Testis (tissue), 3 donors: ENCODE measurements around the gene TDRD12. TPM values are rescaled to one million over a fixed set of nuclear protein-coding genes. Genes with fewer than 3 reads are reported as not detected.
"Not testable (repeated sequence)": the region's sequence is repeated elsewhere in the genome, so short reads cannot be mapped to it uniquely, and the experiment has no call there.

Source experiments
- DNase-seq: peaks from one replicate; pipeline ENCODE4 v3.0.0-alpha.2; 2019
- H3K27ac ChIP-seq, 2 donors: fragments of 200-600 bp; sonication (generic); one replicate each; pipeline ENCODE4 v1.5.1; 2019
- H3K27me3 ChIP-seq: fragments of 200-600 bp; sonication (generic); one replicate; pipeline ENCODE4 v1.5.1; 2019
- H3K36me3 ChIP-seq: fragments of 200-600 bp; sonication (generic); one replicate; pipeline ENCODE4 v1.5.1; 2017; ENCODE audit warnings: low read depth; ENCODE audit errors: missing control alignments
- H3K4me1 ChIP-seq: fragments of 200-600 bp; sonication (generic); one replicate; pipeline ENCODE4 v1.5.1; 2019
- H3K4me3 ChIP-seq, 2 donors: fragments of 200-600 bp; sonication (generic); one replicate each; pipeline ENCODE4 v1.5.1; 2017 to 2019
- H3K9me3 ChIP-seq: fragments of 200-600 bp; sonication (generic); one replicate; pipeline ENCODE4 v1.5.1; 2017
- CTCF ChIP-seq, 3 experiments: fragments of 450-650 bp in 2 of 3; fragments of 200-600 bp in 1 of 3; sonication (generic) in 1 of 3; IDR thresholded peaks; one replicate each; pipeline ENCODE4 v1.5.1; 2016 to 2019; ENCODE audit warnings: antibody characterized with exemption in 3 of 3, mild to moderate bottlenecking in 2 of 3, moderate library complexity in 1 of 3
- POLR2A ChIP-seq: fragments of 450-650 bp; IDR thresholded peaks from one replicate; pipeline ENCODE4 v1.6.1; 2017; ENCODE audit warnings: antibody characterized with exemption, mild to moderate bottlenecking, moderate library complexity
- WGBS, 2 donors: methylation state at CpG; one replicate each; pipeline ENCODE4 v1.1.5; 2018; 5-methylcytosine and 5-hydroxymethylcytosine counted together
- intact Hi-C: fragments of 100-400 bp; cut with DNase I; formaldehyde crosslinking; loops from one replicate; pipeline ENCODE4 v1.15.1; 2023; ENCODE audit warnings: low total_unique reads
- polyA plus RNA-seq: library from polyadenylated mRNA; stranded (reverse); fragments of 350-450 nt; fragmentation: Illumina TruSeq; extraction: RNeasy Lipid Tissue Mini Kit (QIAGEN cat#74804); gene quantifications from one replicate; pipeline ENCODE4 v1.2.3, GENCODE V29; 2014; ENCODE audit warnings: low read depth, low replicate concordance; ENCODE audit not compliant: insufficient read depth
- total RNA-seq, 2 donors: library from RNA; depleted of rRNA; stranded (reverse); fragments of >200 nt; gene quantifications; one replicate each; pipeline ENCODE4 v1.2.3, GENCODE V29; 2016

TDRD12 gene
- total and polyA plus RNA-seq, 3 donors from 2014 or later, result 24.3 to 33.4 (median 30.6) TPM

DNA sequence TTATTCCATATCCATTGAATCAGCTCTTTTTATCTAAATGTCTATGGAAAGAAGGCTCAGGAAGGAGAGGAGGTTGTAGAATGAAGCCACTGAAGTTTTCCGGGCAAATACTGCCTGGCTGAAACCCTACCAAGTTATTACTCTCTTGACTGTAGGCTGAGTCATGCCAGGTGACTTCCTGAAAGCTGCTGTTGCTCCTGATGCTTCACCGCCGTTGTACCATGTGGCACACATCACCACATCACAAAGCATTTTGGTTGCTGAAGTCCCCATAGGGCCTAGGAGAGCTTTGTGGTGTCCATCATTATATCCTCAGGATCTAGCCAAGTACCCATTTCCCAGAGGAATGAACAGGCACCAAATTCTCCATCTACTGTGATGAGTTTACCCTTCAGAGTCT is 11.1 kb upstream of the TDRD12 start:
- DNase-seq, result no peak
- H3K4me1 ChIP-seq, result no peaks in the 10 kb centered on the region
- no peak overlapping the region for H3K4me3 ChIP-seq
- 94 to 100% methylated on average over 3 of the region's 3 CpGs for WGBS, 2 donors
- H3K9me3 ChIP-seq, result no peaks in the 10 kb centered on the region
- H3K27ac ChIP-seq, result no peak overlapping the region
- H3K36me3 ChIP-seq, result no peaks in the 10 kb centered on the region
- intact Hi-C loops, result no loop called here
- TF ChIP-seq CTCF (IDR thresholded peaks at IDR 0.05), result no peak
- TF ChIP-seq POLR2A, result no peak
- H3K27me3 ChIP-seq, result no peaks in the 10 kb centered on the region

DNA sequence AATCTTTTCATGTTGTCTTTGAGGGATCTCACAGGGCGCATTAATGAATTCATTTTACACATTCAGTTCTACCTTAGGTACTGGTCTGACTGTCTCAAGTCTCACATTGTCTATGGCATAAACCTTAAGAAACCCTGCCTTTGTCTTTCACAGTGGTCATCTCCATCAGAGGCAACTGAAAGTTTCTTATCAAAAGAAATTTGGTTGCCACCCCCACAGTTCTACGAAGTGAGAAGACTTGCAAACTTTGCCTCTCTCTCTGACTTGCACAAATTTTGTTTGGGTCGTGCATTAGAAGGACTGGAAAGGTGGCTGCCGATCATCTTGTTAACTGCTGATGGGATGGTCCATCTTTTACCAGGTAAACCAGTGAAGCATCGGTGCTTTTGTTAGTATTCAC is 10.5 kb upstream of the TDRD12 start:
- H3K4me3 ChIP-seq, result no peak overlapping the region
- TF ChIP-seq CTCF (IDR thresholded peaks at IDR 0.05), result no peak
- TF ChIP-seq POLR2A, result no peak
- H3K27ac ChIP-seq, result no peak overlapping the region
- intact Hi-C loops, result no loop called here
- H3K4me1 ChIP-seq, result no peaks in the 10 kb centered on the region
- H3K9me3 ChIP-seq, result no peaks in the 10 kb centered on the region
- DNase-seq, result no peak
- WGBS, 2 donors, result 90 to 93% methylated on average over 5 of the region's 5 CpGs
- H3K27me3 ChIP-seq, result no peaks in the 10 kb centered on the region
- H3K36me3 ChIP-seq, result no peaks in the 10 kb centered on the region

DNA sequence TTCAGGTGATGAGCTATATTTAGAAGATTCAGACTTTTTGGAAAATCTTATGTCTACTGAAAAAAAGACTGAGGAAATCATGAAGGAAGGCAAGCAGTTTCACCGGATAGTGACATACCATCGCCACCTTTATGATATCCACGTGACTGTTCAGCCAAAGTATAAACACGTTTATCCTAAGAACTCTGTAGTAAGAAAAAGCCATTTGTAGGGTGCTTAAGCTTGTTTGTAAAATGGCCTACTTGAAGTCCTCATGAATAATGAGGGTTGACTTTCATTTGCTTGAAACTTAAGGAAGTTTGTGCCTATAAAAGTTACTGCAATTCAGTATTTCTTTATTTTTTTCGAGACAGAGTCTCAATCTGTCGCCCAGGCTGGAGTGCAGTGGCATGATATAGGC is 7.8 kb upstream of the TDRD12 start:
- no peak for DNase-seq
- WGBS, 2 donors, result 91 to 93% methylated on average over 6 of the region's 6 CpGs
- no peak for TF ChIP-seq POLR2A
- TF ChIP-seq CTCF (IDR thresholded peaks at IDR 0.05), result no peak
- Histone ChIP-seq H3K9me3 (no peaks in the 10 kb centered on the region), H3K4me1 (no peaks in the 10 kb centered on the region), H3K27ac (no peak overlapping the region), H3K27me3 (no peaks in the 10 kb centered on the region), H3K36me3 (no peaks in the 10 kb centered on the region), H3K4me3 (no peak overlapping the region)
- intact Hi-C loops, result no loop called here

DNA sequence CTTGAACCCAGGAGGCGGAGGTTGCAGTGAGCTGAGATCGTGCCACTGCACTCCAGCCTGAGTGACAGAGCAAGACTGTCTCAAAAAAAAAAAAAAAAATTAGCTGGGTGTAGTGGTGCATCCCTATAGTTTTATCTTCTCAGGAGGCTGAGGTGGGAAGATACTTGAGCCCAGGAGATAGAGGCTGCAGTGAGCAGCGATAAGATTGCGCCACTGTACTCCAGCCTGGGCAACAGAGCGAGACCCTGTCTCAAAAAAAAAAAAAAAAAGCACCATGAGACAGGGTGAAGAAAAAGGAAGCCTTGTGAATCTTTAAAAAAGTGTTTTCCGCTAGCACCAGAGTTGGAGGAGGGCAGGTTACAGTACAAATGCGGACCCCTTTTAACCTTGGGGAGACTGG is 3.4 kb upstream of the TDRD12 start:
- H3K4me3 ChIP-seq, DNase-seq, H3K36me3 ChIP-seq, H3K27me3 ChIP-seq, intact Hi-C loops, H3K27ac ChIP-seq, H3K9me3 ChIP-seq, H3K4me1 ChIP-seq: not testable (repeated sequence)
- 97% methylated on average over 7 of the region's 7 CpGs for WGBS, 2 donors

DNA sequence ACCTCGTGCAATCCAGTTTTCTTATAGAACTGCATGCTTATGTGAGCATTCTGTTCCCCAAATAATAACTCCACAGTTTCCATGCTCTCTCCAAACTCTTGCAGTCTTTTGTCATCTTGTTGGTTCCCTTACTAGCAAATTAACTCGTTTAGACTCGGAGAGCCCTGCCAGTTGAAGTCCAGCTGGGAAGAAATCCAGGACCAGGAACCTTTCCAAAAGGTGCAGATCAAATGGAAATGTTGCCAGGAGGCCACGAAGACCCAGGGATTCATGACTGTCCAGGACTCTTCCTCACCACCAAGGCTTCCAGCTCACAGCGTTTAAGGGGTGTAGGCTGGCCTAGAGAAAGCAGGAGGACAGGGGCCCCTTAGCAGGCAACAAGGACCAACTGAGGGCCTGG is 2.1 kb upstream of the TDRD12 start:
- Histone ChIP-seq H3K4me1 (no peaks in the 10 kb centered on the region), H3K4me3 (no peak overlapping the region), H3K27ac (no peak overlapping the region), H3K36me3 (no peaks in the 10 kb centered on the region), H3K9me3 (no peaks in the 10 kb centered on the region), H3K27me3 (no peaks in the 10 kb centered on the region)
- intact Hi-C loops, result no loop called here
- TF ChIP-seq CTCF (IDR thresholded peaks at IDR 0.05), result no peak
- no peak for TF ChIP-seq POLR2A
- no peak for DNase-seq
- WGBS, 2 donors, result 54 to 60% methylated on average over 5 of the region's 5 CpGs
